Panc1 (cell line): Measurements from ENCODE around the gene FADS2. TPM values are rescaled to one million over a fixed set of nuclear protein-coding genes. Genes with fewer than 3 reads are reported as not detected.

ENCODE experiments used
- ATAC-seq: fragments of 200-7000 bp; cut with Tn5 transposase; 2 replicates; pipeline ENCODE4 v1.9.1; 2020; ENCODE audit warnings: mild to moderate bottlenecking, moderate library complexity
- BruUV-seq: library from RNA; stranded (reverse); fragments of 400-500 nt; replicated peaks from 2 replicates; lab custom pipeline; 2021; lab: Mats Ljungman, UMichigan
- CTCF ChIA-PET: fragments of 300-600 bp; sonication (Branson Sonifier 250); formaldehyde crosslinking; loops from one replicate; lab custom pipeline; 2022; ENCODE audit warnings: antibody characterized with exemption; lab: Charles Lee
- POLR2A ChIA-PET: fragments of 300-600 bp; sonication (Branson Sonifier 250); formaldehyde crosslinking; loops from one replicate; lab custom pipeline; 2022; ENCODE audit warnings: antibody characterized with exemption; lab: Charles Lee
- DNase-seq: peaks from one replicate; pipeline ENCODE4 v3.0.0-alpha.2; 2010; ENCODE audit warnings: low read depth, low spot score
- H3K27ac ChIP-seq: 2 replicates; pipeline ENCODE4 v1.5.1; 2011; ENCODE audit warnings: mild to moderate bottlenecking, low read length, inconsistent platforms
- H3K27me3 ChIP-seq: fragments of 200-500 bp; sonication (Bioruptor generic); 2 replicates; pipeline ENCODE4 v1.6.0; 2014; ENCODE audit warnings: low read length, inconsistent platforms; ENCODE audit not compliant: control insufficient read depth, insufficient read depth
- H3K36me3 ChIP-seq: fragments of 200-500 bp; sonication (Bioruptor generic); 2 replicates; pipeline ENCODE4 v1.5.1; 2014; ENCODE audit warnings: inconsistent platforms, mild to moderate bottlenecking, low read length, moderate library complexity; ENCODE audit not compliant: control insufficient read depth, insufficient read depth
- H3K4me1 ChIP-seq: 2 replicates; pipeline ENCODE4 v1.5.1; 2011; ENCODE audit warnings: inconsistent platforms, mild to moderate bottlenecking, low read length, moderate library complexity; ENCODE audit not compliant: control insufficient read depth, insufficient read depth
- H3K4me3 ChIP-seq, 2 experiments: 2 replicates each; pipeline ENCODE4 v1.5.1; 2011 to 2012; ENCODE audit warnings: low read depth in 2 of 2, low read length in 2 of 2, mild to moderate bottlenecking in 2 of 2, inconsistent platforms in 1 of 2, moderate library complexity in 1 of 2
- H3K9me3 ChIP-seq: fragments of 200-500 bp; sonication (Bioruptor generic); 2 replicates; pipeline ENCODE4 v1.5.1; 2014; ENCODE audit warnings: low read depth, mild to moderate bottlenecking, inconsistent platforms, low read length, moderate library complexity; ENCODE audit not compliant: control insufficient read depth, insufficient read depth
- POLR2AphosphoS5 ChIP-seq: IDR thresholded peaks from 2 replicates; pipeline ENCODE4 v1.6.1; 2012; ENCODE audit warnings: mild to moderate bottlenecking, low read depth, low read length, moderate library complexity
- SIN3A ChIP-seq: IDR thresholded peaks from 2 replicates; pipeline ENCODE4 v1.6.1; 2012; ENCODE audit warnings: low read depth, mild to moderate bottlenecking, low read length, moderate library complexity, borderline replicate concordance; ENCODE audit not compliant: insufficient read depth
- TCF7L2 ChIP-seq: IDR thresholded peaks from 2 replicates; pipeline ENCODE4 v1.6.1; 2011; ENCODE audit warnings: mild to moderate bottlenecking, low read depth, low read length, inconsistent platforms
- in situ Hi-C: cut with HindIII; loops from 2 replicates; pipeline ENCODE4 v1.10.0; 2016; ENCODE audit warnings: low sequenced_read_pairs, low pct_unique_long_range_greater_than_20kb
- intact Hi-C: fragments of 100-400 bp; cut with micrococcal nuclease; formaldehyde crosslinking; loops from one replicate; pipeline ENCODE4 v1.10.0; 2022; ENCODE audit not compliant: unreplicated experiment
- total RNA-seq: library from RNA; stranded (reverse); gene quantifications from one replicate; pipeline ENCODE4 v1.2.1, GENCODE V29; 2021; ENCODE audit not compliant: unreplicated experiment
- TF ChIP-seq, protein P1 (sequence below), 2 experiments: IDR thresholded peaks; 2 replicates each; pipeline ENCODE4 v1.6.1; 2011 to 2012; ENCODE audit warnings: low read depth in 2 of 2, control low read depth in 1 of 2, low read length in 1 of 2, mild to moderate bottlenecking in 1 of 2, moderate library complexity in 1 of 2; ENCODE audit not compliant: insufficient read depth in 1 of 2
- TF ChIP-seq, protein P2 (sequence below): fragments of 450-650 bp; IDR thresholded peaks from 2 replicates; pipeline ENCODE4 v1.5.1; 2017; ENCODE audit warnings: mild to moderate bottlenecking

FADS2 gene
- total RNA-seq, 1 experiment from 2014 or later = 679 TPM

DNA sequence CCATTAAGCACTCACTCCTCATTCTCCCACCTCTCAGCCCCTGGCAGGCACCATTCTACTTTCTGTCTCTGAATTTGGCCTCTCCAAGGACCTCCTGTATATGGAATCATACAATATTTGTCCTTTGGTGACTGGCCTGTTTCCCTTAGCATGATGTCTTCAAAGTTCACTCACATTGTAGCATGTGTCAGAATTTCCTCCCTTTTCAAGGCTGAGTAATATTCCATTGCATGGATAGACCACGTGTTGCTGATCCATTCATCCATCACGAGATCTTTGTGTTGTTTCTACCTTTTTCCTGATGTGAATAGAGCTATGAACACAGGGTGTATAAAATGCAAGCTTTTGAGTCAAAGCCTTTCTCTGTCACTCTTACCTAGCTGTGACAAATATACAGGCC lies 11.6 kb downstream of the FADS2 start:
- Histone ChIP-seq H3K4me1 (peaks cover 10% of the 10 kb centered on the region; the same call in 1 of the 2 replicates), H3K4me3 (no peak overlapping the region), H3K27ac (no peak overlapping the region), H3K36me3 (no peaks in the 10 kb centered on the region), H3K9me3 (no peaks in the 10 kb centered on the region), H3K27me3 (no peaks in the 10 kb centered on the region)
- ATAC-seq (no peak), DNase-seq (no peak)
- intact Hi-C loops (no loop called here), in situ Hi-C loops (no loop called here)
- ChIA-PET POLR2A (no interaction called here), CTCF (no interaction called here)
- TF ChIP-seq, protein P1, sequence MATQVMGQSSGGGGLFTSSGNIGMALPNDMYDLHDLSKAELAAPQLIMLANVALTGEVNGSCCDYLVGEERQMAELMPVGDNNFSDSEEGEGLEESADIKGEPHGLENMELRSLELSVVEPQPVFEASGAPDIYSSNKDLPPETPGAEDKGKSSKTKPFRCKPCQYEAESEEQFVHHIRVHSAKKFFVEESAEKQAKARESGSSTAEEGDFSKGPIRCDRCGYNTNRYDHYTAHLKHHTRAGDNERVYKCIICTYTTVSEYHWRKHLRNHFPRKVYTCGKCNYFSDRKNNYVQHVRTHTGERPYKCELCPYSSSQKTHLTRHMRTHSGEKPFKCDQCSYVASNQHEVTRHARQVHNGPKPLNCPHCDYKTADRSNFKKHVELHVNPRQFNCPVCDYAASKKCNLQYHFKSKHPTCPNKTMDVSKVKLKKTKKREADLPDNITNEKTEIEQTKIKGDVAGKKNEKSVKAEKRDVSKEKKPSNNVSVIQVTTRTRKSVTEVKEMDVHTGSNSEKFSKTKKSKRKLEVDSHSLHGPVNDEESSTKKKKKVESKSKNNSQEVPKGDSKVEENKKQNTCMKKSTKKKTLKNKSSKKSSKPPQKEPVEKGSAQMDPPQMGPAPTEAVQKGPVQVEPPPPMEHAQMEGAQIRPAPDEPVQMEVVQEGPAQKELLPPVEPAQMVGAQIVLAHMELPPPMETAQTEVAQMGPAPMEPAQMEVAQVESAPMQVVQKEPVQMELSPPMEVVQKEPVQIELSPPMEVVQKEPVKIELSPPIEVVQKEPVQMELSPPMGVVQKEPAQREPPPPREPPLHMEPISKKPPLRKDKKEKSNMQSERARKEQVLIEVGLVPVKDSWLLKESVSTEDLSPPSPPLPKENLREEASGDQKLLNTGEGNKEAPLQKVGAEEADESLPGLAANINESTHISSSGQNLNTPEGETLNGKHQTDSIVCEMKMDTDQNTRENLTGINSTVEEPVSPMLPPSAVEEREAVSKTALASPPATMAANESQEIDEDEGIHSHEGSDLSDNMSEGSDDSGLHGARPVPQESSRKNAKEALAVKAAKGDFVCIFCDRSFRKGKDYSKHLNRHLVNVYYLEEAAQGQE (IDR thresholded peaks at IDR 0.05; ENCODE audit: insufficient read depth in 1 of 2, low read depth in 2 of 2, low read length in 1 of 2) = no peak
- TF ChIP-seq POLR2AphosphoS5 (no peak), SIN3A (no peak), TCF7L2 (no peak)
- TF ChIP-seq, protein P2, sequence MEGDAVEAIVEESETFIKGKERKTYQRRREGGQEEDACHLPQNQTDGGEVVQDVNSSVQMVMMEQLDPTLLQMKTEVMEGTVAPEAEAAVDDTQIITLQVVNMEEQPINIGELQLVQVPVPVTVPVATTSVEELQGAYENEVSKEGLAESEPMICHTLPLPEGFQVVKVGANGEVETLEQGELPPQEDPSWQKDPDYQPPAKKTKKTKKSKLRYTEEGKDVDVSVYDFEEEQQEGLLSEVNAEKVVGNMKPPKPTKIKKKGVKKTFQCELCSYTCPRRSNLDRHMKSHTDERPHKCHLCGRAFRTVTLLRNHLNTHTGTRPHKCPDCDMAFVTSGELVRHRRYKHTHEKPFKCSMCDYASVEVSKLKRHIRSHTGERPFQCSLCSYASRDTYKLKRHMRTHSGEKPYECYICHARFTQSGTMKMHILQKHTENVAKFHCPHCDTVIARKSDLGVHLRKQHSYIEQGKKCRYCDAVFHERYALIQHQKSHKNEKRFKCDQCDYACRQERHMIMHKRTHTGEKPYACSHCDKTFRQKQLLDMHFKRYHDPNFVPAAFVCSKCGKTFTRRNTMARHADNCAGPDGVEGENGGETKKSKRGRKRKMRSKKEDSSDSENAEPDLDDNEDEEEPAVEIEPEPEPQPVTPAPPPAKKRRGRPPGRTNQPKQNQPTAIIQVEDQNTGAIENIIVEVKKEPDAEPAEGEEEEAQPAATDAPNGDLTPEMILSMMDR = no peak
- no TSS peak for BruUV-seq

DNA sequence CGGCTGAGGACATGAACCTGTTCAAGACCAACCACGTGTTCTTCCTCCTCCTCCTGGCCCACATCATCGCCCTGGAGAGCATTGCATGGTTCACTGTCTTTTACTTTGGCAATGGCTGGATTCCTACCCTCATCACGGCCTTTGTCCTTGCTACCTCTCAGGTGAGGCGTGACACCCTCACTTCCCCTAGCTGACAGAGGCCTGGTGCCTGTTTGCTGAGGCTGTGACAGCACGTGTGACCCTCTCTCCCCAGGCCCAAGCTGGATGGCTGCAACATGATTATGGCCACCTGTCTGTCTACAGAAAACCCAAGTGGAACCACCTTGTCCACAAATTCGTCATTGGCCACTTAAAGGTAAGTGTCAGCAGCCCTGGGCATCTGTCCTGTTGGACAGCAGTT lies 12.3 kb downstream of the FADS2 start:
- DNase-seq (no peak), ATAC-seq (no peak)
- H3K4me1 ChIP-seq = peaks cover 5% of the 10 kb centered on the region; the same call in 1 of the 2 replicates
- BruUV-seq = no TSS peak
- no peak overlapping the region for H3K27ac ChIP-seq
- intact Hi-C loops = no loop called here
- no peaks in the 10 kb centered on the region for H3K27me3 ChIP-seq
- no peak overlapping the region for H3K4me3 ChIP-seq
- no peaks in the 10 kb centered on the region for H3K36me3 ChIP-seq
- H3K9me3 ChIP-seq = no peaks in the 10 kb centered on the region
- TF ChIP-seq POLR2AphosphoS5 (no peak), SIN3A (no peak), TCF7L2 (no peak)
- TF ChIP-seq, protein P1 (IDR thresholded peaks at IDR 0.05; ENCODE audit: insufficient read depth in 1 of 2, low read depth in 2 of 2, low read length in 1 of 2) = no peak
- TF ChIP-seq, protein P2 = no peak
- ChIA-PET CTCF (no interaction called here), POLR2A (no interaction called here)
- in situ Hi-C loops = no loop called here
